ENCODE measurements around the gene DYSF. TPM values are rescaled to one million over a fixed set of nuclear protein-coding genes. Genes with fewer than 3 reads are reported as not detected.

The DYSF gene
- total RNA-seq, 1 donor from 2014 or later, result 37.7 TPM

GRCh38 chr2:71714601-71715240 lies 261.4 kb downstream of the DYSF start:
- intact Hi-C loops (cut with DNase I), result no loop called here
- TF ChIP-seq CTCF (IDR thresholded peaks at IDR 0.05), result no peak
- ATAC-seq (no peak), DNase-seq (no peak)
- Histone ChIP-seq H3K27me3 (no peaks in the 10 kb centered on the region), H3K27ac (no peak overlapping the region), H3K9me3 (no peaks in the 10 kb centered on the region), H3K4me1 (peaks cover 34% of the 10 kb centered on the region), H3K4me3 (no peak overlapping the region), H3K36me3 (no peaks in the 10 kb centered on the region)

- H3K36me3 ChIP-seq, result no peaks in the 10 kb centered on the region
- no peak for DNase-seq
- no peak overlapping the region for H3K27ac ChIP-seq
- H3K4me1 ChIP-seq, result peaks cover 40% of the 10 kb centered on the region
- no peaks in the 10 kb centered on the region for H3K9me3 ChIP-seq
- no peaks in the 10 kb centered on the region for H3K27me3 ChIP-seq
- TF ChIP-seq CTCF (IDR thresholded peaks at IDR 0.05), result no peak
- ATAC-seq, result no peak
- intact Hi-C loops (cut with DNase I), result no loop called here
- no peak overlapping the region for H3K4me3 ChIP-seq
These were observed 261.9 kb downstream of the DYSF start for GRCh38 chr2:71715241-71715750.

GRCh38 chr2:71715951-71716696 lies 262.8 kb downstream of the DYSF start:
- H3K4me3 ChIP-seq, result no peak overlapping the region
- no peak for DNase-seq
- intact Hi-C loops (cut with DNase I), result no loop called here
- TF ChIP-seq CTCF (IDR thresholded peaks at IDR 0.05), result no peak
- H3K36me3 ChIP-seq, result no peaks in the 10 kb centered on the region
- ATAC-seq, result no peak
- no peak overlapping the region for H3K27ac ChIP-seq
- peaks cover 47% of the 10 kb centered on the region for H3K4me1 ChIP-seq
- H3K27me3 ChIP-seq, result no peaks in the 10 kb centered on the region
- no peaks in the 10 kb centered on the region for H3K9me3 ChIP-seq

GRCh38 chr2:71716697-71717624 lies 263.6 kb downstream of the DYSF start:
- TF ChIP-seq CTCF (IDR thresholded peaks at IDR 0.05), result no peak
- Histone ChIP-seq H3K9me3 (no peaks in the 10 kb centered on the region), H3K27me3 (no peaks in the 10 kb centered on the region), H3K4me1 (peaks cover 47% of the 10 kb centered on the region), H3K4me3 (no peak overlapping the region), H3K36me3 (no peaks in the 10 kb centered on the region), H3K27ac (peak overlapping the region; percentile 47)
- intact Hi-C loops (cut with DNase I), result no loop called here
- peak; percentile 88 for DNase-seq
- peak; percentile 86 for ATAC-seq

- DNase-seq (no peak), ATAC-seq (no peak)
- Histone ChIP-seq H3K4me3 (no peak overlapping the region), H3K27ac (no peak overlapping the region), H3K9me3 (no peaks in the 10 kb centered on the region), H3K27me3 (no peaks in the 10 kb centered on the region), H3K36me3 (no peaks in the 10 kb centered on the region), H3K4me1 (peaks cover 47% of the 10 kb centered on the region)
- TF ChIP-seq CTCF (IDR thresholded peaks at IDR 0.05), result no peak
- intact Hi-C loops (cut with DNase I), result no loop called here
These were observed 265.3 kb downstream of the DYSF start for GRCh38 chr2:71718686-71719085.
